OCI-LY7 (cell line): ENCODE data around the gene PARVB. TPM values are rescaled to one million over a fixed set of nuclear protein-coding genes. Genes with fewer than 3 reads are reported as not detected.

ENCODE experiments used
- BruUV-seq: library from RNA; stranded (reverse); fragments of 400-500 nt; replicated peaks from 2 replicates; lab custom pipeline; 2021; lab: Mats Ljungman, UMichigan
- CTCF ChIA-PET: fragments of 300-600 bp; sonication (Branson Sonifier 250); formaldehyde crosslinking; loops from one replicate; lab custom pipeline; 2022; ENCODE audit warnings: antibody characterized with exemption; ENCODE audit not compliant: unreplicated experiment; lab: Charles Lee
- POLR2A ChIA-PET: fragments of 300-600 bp; sonication (Branson Sonifier 250); formaldehyde crosslinking; loops from one replicate; lab custom pipeline; 2022; ENCODE audit warnings: antibody characterized with exemption; lab: Charles Lee
- DNase-seq: peaks from one replicate; pipeline ENCODE4 v3.0.0-alpha.2; 2015; ENCODE audit warnings: low spot score
- H2AFZ ChIP-seq: fragments of 200-600 bp; sonication (generic), shearing (Covaris generic); 2 replicates; pipeline ENCODE4 v1.6.1; 2014; ENCODE audit warnings: mild to moderate bottlenecking, antibody characterized with exemption, low read length, moderate library complexity
- H3K27ac ChIP-seq: fragments of 200-600 bp; sonication (generic); 2 replicates; pipeline ENCODE4 v1.5.1; 2014; ENCODE audit warnings: mixed run types, low read depth, mild to moderate bottlenecking, moderate library complexity, low read length, inconsistent platforms; ENCODE audit not compliant: poor library complexity, severe bottlenecking
- H3K36me3 ChIP-seq: fragments of 200-600 bp; sonication (generic); 2 replicates; pipeline ENCODE4 v1.6.1; 2014; ENCODE audit warnings: mild to moderate bottlenecking, antibody characterized with exemption, low read length, moderate library complexity, mixed read lengths; ENCODE audit not compliant: insufficient read depth
- H3K4me1 ChIP-seq: fragments of 200-600 bp; sonication (generic); 2 replicates; pipeline ENCODE4 v1.5.1; 2014; ENCODE audit warnings: mild to moderate bottlenecking, low read length; ENCODE audit not compliant: insufficient read depth, poor library complexity, severe bottlenecking
- H3K4me2 ChIP-seq: fragments of 200-600 bp; sonication (generic); 2 replicates; pipeline ENCODE4 v1.6.1; 2014; ENCODE audit warnings: mild to moderate bottlenecking, low read length
- H3K4me3 ChIP-seq: fragments of 200-600 bp; sonication (generic); 2 replicates; pipeline ENCODE4 v1.5.1; 2014; ENCODE audit warnings: mild to moderate bottlenecking, low read depth, low read length; ENCODE audit not compliant: poor library complexity, severe bottlenecking
- H3K79me2 ChIP-seq: fragments of 200-600 bp; sonication (generic); 2 replicates; pipeline ENCODE4 v1.6.1; 2016; ENCODE audit warnings: low read depth, mild to moderate bottlenecking, low read length, moderate library complexity, mixed read lengths; ENCODE audit not compliant: insufficient read depth
- H3K9me2 ChIP-seq: fragments of 200-600 bp; sonication (generic); 2 replicates; pipeline ENCODE4 v1.6.1; 2016; ENCODE audit warnings: mild to moderate bottlenecking, low read length, mixed read lengths; ENCODE audit not compliant: insufficient read depth
- H3K9me3 ChIP-seq: fragments of 200-600 bp; sonication (generic); 2 replicates; pipeline ENCODE4 v1.6.1; 2014; ENCODE audit warnings: mild to moderate bottlenecking, mixed run types, low read length, mixed read lengths
- H4K20me1 ChIP-seq: fragments of 200-600 bp; sonication (generic); 2 replicates; pipeline ENCODE4 v1.6.1; 2014; ENCODE audit warnings: mild to moderate bottlenecking, antibody characterized with exemption, low read length, moderate library complexity, mixed read lengths; ENCODE audit not compliant: insufficient read depth
- EZH2phosphoT487 ChIP-seq: fragments of 200-600 bp; sonication (generic); IDR thresholded peaks from 2 replicates; pipeline ENCODE4 v1.6.1; 2018; ENCODE audit warnings: low read depth, borderline replicate concordance, mild to moderate bottlenecking, mixed run types, antibody characterized with exemption, low read length, moderate library complexity, mixed read lengths
- intact Hi-C: fragments of 100-400 bp; cut with micrococcal nuclease; formaldehyde crosslinking; loops from one replicate; pipeline ENCODE4 v1.10.0; 2022; ENCODE audit not compliant: unreplicated experiment
- total RNA-seq, 2 experiments: library from RNA; depleted of rRNA in 1 of 2; stranded (reverse); fragments of >200 nt in 1 of 2; shearing (Covaris generic) in 1 of 2; gene quantifications; 2 replicates each; pipeline ENCODE4 v1.2.3, GENCODE V29; 2014 to 2022
- TF ChIP-seq, protein P1 (sequence below): fragments of 200-600 bp; sonication (generic); conservative IDR thresholded peaks from 2 replicates; pipeline ENCODE4 v1.5.1; 2014; ENCODE audit warnings: mild to moderate bottlenecking, antibody characterized with exemption, low read length, moderate library complexity, mixed read lengths

The PARVB gene
- total RNA-seq, 2 experiments from 2014 or later, result 0.34 TPM; not detected in 1

DNA sequence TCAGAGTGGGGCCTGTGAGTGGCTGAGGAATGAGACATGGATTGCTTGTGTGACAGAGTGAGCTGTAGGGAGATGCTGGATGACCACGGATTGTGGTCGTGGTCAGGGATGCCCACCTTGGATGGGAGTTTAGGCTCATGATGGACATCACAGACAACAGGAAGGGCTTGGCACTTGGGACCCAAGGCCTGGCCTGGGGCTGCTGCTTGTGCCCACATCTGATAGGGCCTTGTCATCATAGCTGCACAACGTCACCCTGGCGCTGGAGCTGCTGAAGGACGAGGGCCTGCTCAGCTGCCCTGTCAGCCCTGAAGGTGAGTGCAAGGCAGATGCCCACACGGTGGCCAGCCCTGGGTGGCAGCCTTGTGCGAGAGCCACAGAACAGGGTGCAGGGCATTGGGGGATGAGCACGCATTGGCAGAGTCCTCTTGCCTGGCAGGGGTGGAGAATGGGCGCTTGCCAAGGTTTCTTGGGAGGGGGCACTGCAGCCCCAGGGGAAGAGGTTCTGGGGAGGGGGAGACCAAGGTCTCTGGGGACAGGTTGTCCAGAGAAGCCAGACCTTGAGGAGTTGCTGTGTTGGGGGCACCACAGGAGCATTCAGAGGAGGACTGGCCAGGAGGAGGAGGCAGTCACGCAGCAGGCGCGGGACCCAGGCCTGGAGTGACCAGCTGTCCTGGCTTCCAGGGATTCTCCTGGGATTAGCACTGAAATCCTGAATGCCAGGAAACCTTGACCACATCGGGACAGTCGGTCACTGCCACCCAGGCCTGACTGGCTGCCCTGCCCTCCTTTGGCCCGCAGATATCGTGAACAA is 181.6 kb downstream of the PARVB start:
- H3K27ac ChIP-seq, result no peak overlapping the region
- H3K9me2 ChIP-seq, result no peaks in the 10 kb centered on the region
- no peaks in the 10 kb centered on the region for H3K79me2 ChIP-seq
- ChIA-PET CTCF (interaction anchor here (1.0 kb wide), 1 partner anchor 10 kb away, joined by 4 read pairs; no protein-coding TSS in a partner anchor), POLR2A (interaction anchor here (0.5 to 1.0 kb wide), 3 partner anchors 11 to 752 kb away, joined by 3 read pairs; no protein-coding TSS in a partner anchor)
- no peak overlapping the region for H3K4me3 ChIP-seq
- H3K4me2 ChIP-seq, result peak overlapping the region; percentile 49; the same call in 1 of the 2 replicates
- H4K20me1 ChIP-seq, result no peaks in the 10 kb centered on the region
- H3K9me3 ChIP-seq, result no peaks in the 10 kb centered on the region
- DNase-seq, result no peak
- BruUV-seq, result no TSS peak
- no peak for TF ChIP-seq EZH2phosphoT487
- TF ChIP-seq, protein P1, sequence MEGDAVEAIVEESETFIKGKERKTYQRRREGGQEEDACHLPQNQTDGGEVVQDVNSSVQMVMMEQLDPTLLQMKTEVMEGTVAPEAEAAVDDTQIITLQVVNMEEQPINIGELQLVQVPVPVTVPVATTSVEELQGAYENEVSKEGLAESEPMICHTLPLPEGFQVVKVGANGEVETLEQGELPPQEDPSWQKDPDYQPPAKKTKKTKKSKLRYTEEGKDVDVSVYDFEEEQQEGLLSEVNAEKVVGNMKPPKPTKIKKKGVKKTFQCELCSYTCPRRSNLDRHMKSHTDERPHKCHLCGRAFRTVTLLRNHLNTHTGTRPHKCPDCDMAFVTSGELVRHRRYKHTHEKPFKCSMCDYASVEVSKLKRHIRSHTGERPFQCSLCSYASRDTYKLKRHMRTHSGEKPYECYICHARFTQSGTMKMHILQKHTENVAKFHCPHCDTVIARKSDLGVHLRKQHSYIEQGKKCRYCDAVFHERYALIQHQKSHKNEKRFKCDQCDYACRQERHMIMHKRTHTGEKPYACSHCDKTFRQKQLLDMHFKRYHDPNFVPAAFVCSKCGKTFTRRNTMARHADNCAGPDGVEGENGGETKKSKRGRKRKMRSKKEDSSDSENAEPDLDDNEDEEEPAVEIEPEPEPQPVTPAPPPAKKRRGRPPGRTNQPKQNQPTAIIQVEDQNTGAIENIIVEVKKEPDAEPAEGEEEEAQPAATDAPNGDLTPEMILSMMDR, result no peak
- H2AFZ ChIP-seq, result no peak overlapping the region
- peaks cover 17% of the 10 kb centered on the region for H3K4me1 ChIP-seq
- intact Hi-C loops, result no loop called here
- no peaks in the 10 kb centered on the region for H3K36me3 ChIP-seq

DNA sequence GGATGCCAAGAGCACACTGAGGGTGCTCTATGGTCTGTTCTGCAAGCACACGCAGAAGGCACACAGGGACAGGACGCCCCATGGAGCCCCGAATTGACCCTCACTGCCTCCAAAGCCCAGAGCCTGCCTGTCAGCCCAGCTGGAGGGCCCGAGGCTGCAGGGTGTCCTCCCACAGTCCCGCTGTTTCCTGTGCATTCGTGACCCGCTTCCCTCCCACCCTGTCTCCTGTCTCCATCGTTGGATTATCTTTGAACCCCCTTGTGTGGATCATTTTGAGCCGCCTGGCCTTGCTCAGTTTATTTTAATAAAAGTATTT is 182.2 kb downstream of the PARVB start:
- CTCF ChIA-PET, result no interaction called here
- no peaks in the 10 kb centered on the region for H3K36me3 ChIP-seq

More for the DNA sequence above, 182.2 kb downstream of the PARVB start:
- Histone ChIP-seq H3K79me2 (no peaks in the 10 kb centered on the region), H3K4me3 (no peak overlapping the region), H4K20me1 (no peaks in the 10 kb centered on the region), H3K4me1 (peaks cover 17% of the 10 kb centered on the region), H3K9me2 (no peaks in the 10 kb centered on the region), H3K9me3 (no peaks in the 10 kb centered on the region), H2AFZ (no peak overlapping the region), H3K4me2 (no peak overlapping the region), H3K27ac (no peak overlapping the region)
- POLR2A ChIA-PET, result no interaction called here
- TF ChIP-seq EZH2phosphoT487, result no peak
- TF ChIP-seq, protein P1, result no peak
- intact Hi-C loops, result no loop called here
- DNase-seq, result no peak
- BruUV-seq, result no TSS peak
